Muscle layer of colon (tissue), 2 donors: ENCODE results near the gene SMG7.

Source experiments
- H3K27ac ChIP-seq: one replicate; pipeline ENCODE4 v1.7.0; 2013; ENCODE audit warnings: low read depth, mild to moderate bottlenecking, low read length, moderate library complexity
- H3K27me3 ChIP-seq, 2 donors: one replicate each; pipeline ENCODE4 v1.7.0; 2013; ENCODE audit warnings: low read length in 2 of 2, mild to moderate bottlenecking in 2 of 2; ENCODE audit not compliant: insufficient read depth in 2 of 2, control insufficient read depth in 1 of 2
- H3K36me3 ChIP-seq: one replicate; pipeline ENCODE4 v1.7.0; 2013; ENCODE audit warnings: mild to moderate bottlenecking, low read length; ENCODE audit not compliant: insufficient read depth
- H3K4me1 ChIP-seq: one replicate; pipeline ENCODE4 v1.7.0; 2013; ENCODE audit warnings: mild to moderate bottlenecking, low read length; ENCODE audit not compliant: insufficient read depth
- H3K4me3 ChIP-seq, 2 donors: one replicate each; pipeline ENCODE4 v1.7.0; 2013; ENCODE audit warnings: low read length in 2 of 2, low read depth in 1 of 2, mild to moderate bottlenecking in 1 of 2, moderate library complexity in 1 of 2
- H3K9ac ChIP-seq: one replicate; pipeline ENCODE4 v1.7.0; 2013; ENCODE audit warnings: low read length
- H3K9me3 ChIP-seq: one replicate; pipeline ENCODE4 v1.7.0; 2013; ENCODE audit warnings: mild to moderate bottlenecking, low read length
- donor health status: abdominal sarcoma.
- donor health status: Adenocarcinoma of cecum.

Gene SMG7

DNA sequence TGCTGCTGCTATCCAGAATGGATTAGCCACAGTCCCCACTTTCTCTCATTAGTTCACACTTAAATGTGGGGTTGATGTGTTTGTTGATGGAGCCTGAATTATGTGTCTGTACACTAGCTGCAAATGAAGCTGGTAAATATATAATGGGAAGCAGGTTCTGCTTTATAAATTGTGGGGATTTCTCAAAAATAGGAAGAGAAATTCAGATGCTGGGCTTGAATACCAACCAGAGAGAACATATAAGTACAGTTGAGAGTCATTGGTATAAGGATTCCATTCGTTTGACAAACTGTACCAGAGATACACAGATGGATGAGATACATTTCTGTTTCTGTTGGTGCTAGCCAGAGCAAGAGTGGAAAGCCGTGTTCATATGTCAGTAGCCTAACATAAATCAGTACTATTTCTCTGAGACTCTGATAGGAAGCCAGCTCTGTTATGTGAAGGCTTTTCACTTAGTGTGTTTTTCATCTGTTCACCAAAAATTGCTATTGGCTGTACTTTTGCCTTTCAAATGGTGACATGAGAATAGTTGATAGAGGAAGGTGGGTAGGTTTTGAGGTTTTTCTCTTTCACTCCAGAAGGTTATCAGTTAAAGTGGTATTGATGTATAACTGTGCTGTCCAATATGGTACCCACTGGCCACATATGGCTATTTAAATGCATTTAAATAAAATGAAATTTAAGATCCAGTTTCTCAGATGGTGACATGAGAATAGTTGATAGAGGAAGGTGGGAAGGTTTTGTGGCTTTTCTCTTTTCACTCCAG is 15.6 kb downstream of the SMG7 start:
- H3K27me3 ChIP-seq = no peaks in the 10 kb centered on the region
- no peaks in the 10 kb centered on the region for H3K4me1 ChIP-seq
- no peaks in the 10 kb centered on the region for H3K36me3 ChIP-seq
- H3K9me3 ChIP-seq = no peaks in the 10 kb centered on the region
- H3K9ac ChIP-seq = no peak overlapping the region
- no peak overlapping the region for H3K27ac ChIP-seq
- H3K4me3 ChIP-seq = no peak overlapping the region

DNA sequence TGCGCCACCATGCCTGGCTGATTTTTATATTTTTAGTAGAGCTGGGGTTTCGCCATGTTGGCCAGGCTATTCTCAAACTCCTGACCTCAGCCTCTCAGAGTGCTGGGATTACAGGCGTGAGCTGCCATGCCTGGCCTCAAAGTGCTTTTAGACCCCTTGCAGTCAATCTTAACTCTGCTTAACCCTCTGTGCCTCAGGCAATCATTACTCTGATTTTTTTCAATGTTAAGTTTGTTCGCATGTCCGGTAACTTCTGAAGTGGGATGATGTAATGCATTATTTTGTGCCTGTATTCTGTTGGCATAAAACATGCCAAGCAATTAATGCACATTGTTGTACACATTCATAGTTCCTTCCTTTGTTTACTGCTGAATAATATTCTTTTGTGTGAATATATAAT is 18.6 kb downstream of the SMG7 start:
- H3K27me3 ChIP-seq = no peaks in the 10 kb centered on the region
- H3K27ac ChIP-seq = no peak overlapping the region

DNA sequence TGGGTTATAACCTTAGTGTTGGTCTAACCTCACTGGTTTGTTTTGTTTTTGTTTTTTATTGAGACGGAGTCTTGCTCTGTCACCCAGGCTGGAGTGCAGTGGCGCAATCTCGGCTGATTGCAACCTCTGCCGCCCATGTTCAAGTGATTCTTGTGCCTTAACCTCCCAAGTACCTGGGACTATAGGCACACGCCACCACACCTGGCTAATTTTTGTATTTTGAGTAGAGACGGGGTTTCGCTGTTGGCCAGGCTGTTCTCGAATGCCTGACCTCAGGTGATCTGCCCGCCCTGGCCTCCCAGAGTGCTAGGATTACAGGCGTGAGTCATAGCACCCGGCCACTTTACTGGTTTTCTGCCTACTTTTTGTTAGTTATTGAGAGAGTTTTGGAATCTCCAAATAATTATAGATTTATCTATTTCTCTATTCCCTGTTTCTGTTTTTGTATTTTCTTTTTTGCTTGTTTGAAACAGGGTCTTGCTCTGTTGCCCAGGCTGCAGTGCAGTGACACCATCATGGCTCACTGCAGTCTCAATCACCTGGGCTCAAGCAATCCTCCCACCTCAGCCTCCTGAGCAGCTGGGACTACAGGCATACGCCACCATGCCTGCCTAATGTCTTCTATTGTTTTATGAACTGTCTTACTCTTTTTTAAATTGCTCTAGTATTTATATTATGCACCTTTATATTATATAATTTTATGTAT is 21.4 kb downstream of the SMG7 start:
- Histone ChIP-seq H3K36me3 (no peaks in the 10 kb centered on the region), H3K4me3 (no peak overlapping the region)

More for the DNA sequence above, 18.6 kb downstream of the SMG7 start:
- Histone ChIP-seq H3K4me1 (no peaks in the 10 kb centered on the region), H3K4me3 (no peak overlapping the region), H3K36me3 (no peaks in the 10 kb centered on the region), H3K9me3 (no peaks in the 10 kb centered on the region), H3K9ac (no peak overlapping the region)

DNA sequence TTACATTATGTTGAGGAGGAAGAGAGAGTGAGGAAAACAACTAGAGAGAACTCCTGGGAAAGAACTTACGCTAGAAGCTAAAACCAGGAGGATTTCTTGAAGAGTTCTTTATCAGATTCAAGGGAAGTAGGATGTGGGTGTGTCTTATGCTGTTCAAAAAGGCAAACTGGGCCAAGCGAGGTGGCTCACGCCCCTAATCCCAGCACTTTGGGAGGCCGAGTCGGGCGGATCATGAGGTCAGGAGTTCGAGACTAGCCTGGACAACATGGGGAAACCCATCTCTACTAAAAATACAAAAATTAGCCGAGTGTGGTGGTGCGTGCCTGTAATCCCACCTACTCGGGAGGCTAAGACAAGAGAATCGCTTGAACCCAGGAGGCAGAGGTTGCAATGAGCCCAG is 23.1 kb downstream of the SMG7 start:
- H3K27me3 ChIP-seq = no peaks in the 10 kb centered on the region
- no peak overlapping the region for H3K9ac ChIP-seq
- H3K9me3 ChIP-seq = no peaks in the 10 kb centered on the region
- no peaks in the 10 kb centered on the region for H3K36me3 ChIP-seq
- no peak overlapping the region for H3K4me3 ChIP-seq
- H3K4me1 ChIP-seq = no peaks in the 10 kb centered on the region
- no peak overlapping the region for H3K27ac ChIP-seq

More for the DNA sequence above, 21.4 kb downstream of the SMG7 start:
- Histone ChIP-seq H3K27ac (no peak overlapping the region), H3K9me3 (no peaks in the 10 kb centered on the region), H3K4me1 (no peaks in the 10 kb centered on the region), H3K9ac (no peak overlapping the region), H3K27me3 (no peaks in the 10 kb centered on the region)

DNA sequence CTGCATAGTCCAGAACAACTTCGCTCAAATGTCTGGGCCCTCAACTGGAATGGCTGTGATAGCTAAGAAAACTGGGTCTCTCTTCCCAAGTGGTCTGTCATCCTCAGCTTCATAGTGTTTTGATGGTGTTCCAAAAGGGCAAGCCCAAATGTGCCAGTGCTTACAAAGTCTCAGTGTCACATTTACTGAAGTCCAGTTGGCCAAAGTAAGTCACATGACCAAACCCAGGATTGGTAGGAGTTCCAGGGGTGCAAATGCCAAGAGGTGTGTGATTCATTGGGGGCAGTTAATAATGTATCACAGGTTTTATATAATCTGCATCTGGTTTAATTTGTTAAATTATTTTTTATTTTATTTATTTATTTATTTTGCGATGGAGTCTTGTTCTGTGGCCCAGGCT is 24.9 kb downstream of the SMG7 start:
- Histone ChIP-seq H3K4me3 (no peak overlapping the region), H3K9me3 (no peaks in the 10 kb centered on the region), H3K27ac (no peak overlapping the region)

DNA sequence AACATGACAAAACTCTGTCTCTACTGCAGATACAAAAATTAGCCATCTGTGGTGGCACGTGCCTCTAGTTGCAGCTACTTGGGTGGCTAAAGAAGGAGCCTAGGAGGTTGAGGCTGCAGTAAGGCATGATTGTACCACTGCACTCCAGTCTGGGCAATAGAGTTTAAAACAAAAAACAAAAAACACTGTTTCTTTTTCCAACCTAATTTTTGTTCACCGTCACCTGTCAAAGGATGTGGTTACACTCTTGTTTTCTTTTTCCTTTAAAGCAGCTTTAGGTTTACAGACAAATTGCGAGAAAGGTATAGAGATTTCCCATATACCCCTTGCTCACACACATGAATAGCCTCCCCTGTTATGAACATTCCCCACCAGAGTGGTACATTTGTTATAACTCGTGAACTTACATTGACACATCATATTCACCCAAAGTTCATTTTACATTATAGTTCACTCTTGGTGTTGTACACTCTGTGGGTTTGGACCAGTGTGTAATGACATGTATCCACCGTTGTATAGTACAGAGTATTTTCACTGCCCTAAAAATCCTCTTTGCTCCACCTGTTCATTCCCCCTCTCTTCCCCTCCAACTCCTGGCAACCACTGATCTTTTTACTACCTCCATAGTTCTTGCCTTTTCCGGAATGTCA is 26.2 kb downstream of the SMG7 start:
- no peak overlapping the region for H3K9ac ChIP-seq
- no peaks in the 10 kb centered on the region for H3K36me3 ChIP-seq
- H3K9me3 ChIP-seq = no peaks in the 10 kb centered on the region
- H3K27ac ChIP-seq = no peak overlapping the region
- H3K4me3 ChIP-seq = no peak overlapping the region
- H3K4me1 ChIP-seq = peaks cover 7% of the 10 kb centered on the region
- H3K27me3 ChIP-seq = no peaks in the 10 kb centered on the region

More for the DNA sequence above, 24.9 kb downstream of the SMG7 start:
- Histone ChIP-seq H3K36me3 (no peaks in the 10 kb centered on the region), H3K4me1 (peaks cover 3% of the 10 kb centered on the region), H3K27me3 (no peaks in the 10 kb centered on the region), H3K9ac (no peak overlapping the region)

DNA sequence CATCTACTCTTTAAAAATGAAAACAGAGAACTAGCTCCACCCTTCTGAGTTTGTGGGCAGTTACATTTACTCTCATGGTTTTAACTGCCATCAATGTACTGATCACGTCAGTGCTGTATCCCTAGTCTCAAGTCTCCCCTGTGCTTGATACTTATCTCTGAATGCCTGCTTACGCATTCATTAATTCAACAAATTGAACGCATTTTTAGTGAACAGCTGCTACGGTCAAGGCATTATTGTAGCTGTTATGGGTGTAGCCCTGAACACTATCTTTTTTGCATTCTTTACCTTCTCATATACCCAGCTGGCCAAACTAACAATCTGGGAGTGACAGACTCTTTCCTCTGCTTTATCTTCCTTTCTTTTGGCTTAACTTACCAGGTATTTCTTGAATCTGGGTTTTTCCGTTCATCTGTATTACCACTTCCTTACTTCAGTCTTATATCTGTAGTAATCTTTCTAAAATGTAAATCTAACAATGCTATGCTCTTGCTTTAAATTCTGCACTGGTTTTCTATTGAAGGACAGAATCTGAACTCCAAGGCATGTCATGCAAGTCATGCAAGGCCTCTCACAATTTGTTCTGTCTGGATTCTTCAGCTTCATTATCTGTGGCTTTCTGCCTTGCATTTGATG is 33.3 kb downstream of the SMG7 start:
- H3K27me3 ChIP-seq = no peaks in the 10 kb centered on the region
- no peaks in the 10 kb centered on the region for H3K36me3 ChIP-seq
- H3K9ac ChIP-seq = no peak overlapping the region
- H3K4me3 ChIP-seq = no peak overlapping the region
- H3K27ac ChIP-seq = no peak overlapping the region
- peaks cover 7% of the 10 kb centered on the region for H3K4me1 ChIP-seq
- H3K9me3 ChIP-seq = no peaks in the 10 kb centered on the region

DNA sequence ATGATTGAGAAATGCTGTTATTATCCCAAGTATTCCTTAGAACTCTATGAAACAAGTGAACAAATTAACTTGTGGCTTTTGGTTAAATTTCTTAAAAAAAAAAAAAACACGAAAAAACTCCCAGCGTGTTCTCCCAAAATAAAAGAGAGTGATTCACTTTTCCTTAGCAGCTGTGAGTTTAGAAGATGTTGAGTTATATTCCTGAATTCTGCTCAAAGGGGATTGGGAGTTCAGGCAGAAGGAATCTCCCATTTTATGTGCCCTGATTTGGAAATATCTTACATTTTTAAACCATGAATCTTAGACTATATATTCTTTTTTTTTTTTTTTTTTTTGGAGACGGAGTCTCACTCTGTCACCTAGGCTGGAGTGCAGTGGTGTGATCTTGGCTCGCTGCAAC is 34.3 kb downstream of the SMG7 start:
- H3K36me3 ChIP-seq = no peaks in the 10 kb centered on the region
- no peak overlapping the region for H3K9ac ChIP-seq
- H3K9me3 ChIP-seq = no peaks in the 10 kb centered on the region
- no peaks in the 10 kb centered on the region for H3K27me3 ChIP-seq
- H3K4me3 ChIP-seq = no peak overlapping the region
- peaks cover 7% of the 10 kb centered on the region for H3K4me1 ChIP-seq
- H3K27ac ChIP-seq = no peak overlapping the region

DNA sequence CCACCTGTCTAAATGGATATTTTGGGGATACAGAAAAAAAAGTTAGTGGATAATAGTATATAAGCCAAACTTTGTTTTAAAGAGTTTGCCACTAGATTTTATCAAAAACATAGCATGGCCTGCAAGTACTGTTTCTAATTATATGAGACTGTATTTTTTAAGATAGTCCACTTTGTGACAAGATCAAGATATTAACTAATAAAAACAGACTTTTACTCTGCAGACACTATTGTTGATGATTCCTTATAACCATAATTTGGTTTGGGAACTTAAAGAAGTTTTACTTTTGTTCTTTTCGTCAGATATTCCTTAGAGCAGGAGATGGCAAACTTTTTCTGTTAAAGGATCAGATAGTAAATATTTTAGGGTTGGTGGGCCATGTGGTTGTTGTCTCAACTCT is 36.4 kb downstream of the SMG7 start:
- H3K4me1 ChIP-seq = no peaks in the 10 kb centered on the region
- H3K9me3 ChIP-seq = no peaks in the 10 kb centered on the region
- H3K27ac ChIP-seq = no peak overlapping the region
- no peaks in the 10 kb centered on the region for H3K27me3 ChIP-seq
- no peaks in the 10 kb centered on the region for H3K36me3 ChIP-seq
- H3K9ac ChIP-seq = no peak overlapping the region
- H3K4me3 ChIP-seq = no peak overlapping the region

DNA sequence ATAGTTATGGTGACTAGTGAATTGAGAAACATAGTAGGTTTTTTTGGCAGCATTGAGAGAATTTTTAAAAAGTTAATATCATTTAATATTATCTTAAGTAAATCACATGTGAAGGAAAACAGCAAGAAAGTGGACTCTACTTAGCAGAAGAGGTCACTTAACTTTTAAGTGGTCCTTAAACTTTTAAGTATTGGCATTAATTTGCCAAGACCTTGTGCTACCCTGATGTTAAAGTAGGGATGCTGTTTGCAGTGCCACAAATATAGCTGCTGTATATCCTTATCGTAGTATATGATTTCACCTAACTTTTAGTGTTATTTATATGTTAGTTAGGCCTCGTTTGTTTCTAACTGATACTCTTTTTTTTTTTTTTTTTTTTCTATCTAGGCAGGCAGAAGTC is 40.2 kb downstream of the SMG7 start:
- Histone ChIP-seq H3K36me3 (peaks cover under 1% of the 10 kb centered on the region), H3K9me3 (no peaks in the 10 kb centered on the region), H3K27ac (no peak overlapping the region), H3K4me3 (no peak overlapping the region), H3K27me3 (no peaks in the 10 kb centered on the region), H3K4me1 (peaks cover 14% of the 10 kb centered on the region), H3K9ac (no peak overlapping the region)

DNA sequence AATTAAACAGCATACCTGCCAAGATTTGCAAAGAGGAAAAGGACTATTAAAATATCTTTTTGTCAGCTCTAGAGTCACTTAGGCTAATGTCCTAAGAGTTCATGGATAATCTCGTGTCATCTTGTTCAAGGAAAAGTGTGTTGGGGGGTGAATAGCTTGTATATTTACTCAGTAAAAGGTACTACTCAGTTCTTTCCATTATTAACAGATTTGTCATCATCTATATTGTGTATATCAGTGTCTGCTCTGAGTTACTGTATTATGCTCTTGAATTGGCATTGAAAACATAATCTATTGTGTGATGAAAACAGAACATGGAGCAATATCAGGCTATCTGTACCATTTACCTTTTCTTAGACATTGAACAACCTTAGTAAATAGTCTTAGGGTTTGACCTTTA is 41.9 kb downstream of the SMG7 start:
- H3K4me1 ChIP-seq = peaks cover 14% of the 10 kb centered on the region
- no peak overlapping the region for H3K9ac ChIP-seq
- H3K36me3 ChIP-seq = peaks cover 10% of the 10 kb centered on the region
- H3K27me3 ChIP-seq = no peaks in the 10 kb centered on the region
- no peak overlapping the region for H3K4me3 ChIP-seq
- no peaks in the 10 kb centered on the region for H3K9me3 ChIP-seq
- H3K27ac ChIP-seq = no peak overlapping the region
